ENCODE results near the gene ATL1.

The ATL1 gene

GRCh38 chr14:50602035-50602434 is 42.1 kb downstream of the ATL1 start:
- H3K4me3 ChIP-seq (ENCODE audit: low read depth, low read length) = no peak overlapping the region
- no peak for DNase-seq (ENCODE audit: low read depth, low spot score)
- ChIA-PET POLR2A (no interaction called here), CTCF (interaction anchor here (0.7 to 2.9 kb wide), 12 partner anchors 9 to 258 kb away, joined by 3 to 187 read pairs (median 11); no protein-coding TSS in a partner anchor)
- TF ChIP-seq CTCF (IDR thresholded peaks at IDR 0.05; ENCODE audit: insufficient read depth, low read length, missing control alignments) = no peak

GRCh38 chr14:50603565-50603964 is 43.6 kb downstream of the ATL1 start:
- POLR2A ChIA-PET = no interaction called here
- CTCF ChIA-PET = interaction anchor here (0.6 to 8.4 kb wide), 7 partner anchors 13 to 183 kb away, joined by 3 to 82 read pairs (median 3); no protein-coding TSS in a partner anchor

GRCh38 chr14:50605766-50606165 is 45.8 kb downstream of the ATL1 start:
- CTCF ChIA-PET = interaction anchor here (1.1 to 8.4 kb wide), 8 partner anchors 8 to 255 kb away, joined by 3 to 82 read pairs (median 4); no protein-coding TSS in a partner anchor
- POLR2A ChIA-PET = no interaction called here
- no peak for DNase-seq (ENCODE audit: low read depth, low spot score)
- no peak for TF ChIP-seq CTCF (IDR thresholded peaks at IDR 0.05; ENCODE audit: insufficient read depth, low read length, missing control alignments)
- H3K4me3 ChIP-seq (ENCODE audit: low read depth, low read length) = no peak overlapping the region

More at GRCh38 chr14:50603565-50603964, 43.6 kb downstream of the ATL1 start:
- TF ChIP-seq CTCF (IDR thresholded peaks at IDR 0.05; ENCODE audit: insufficient read depth, low read length, missing control alignments) = no peak
- no peak for DNase-seq (ENCODE audit: low read depth, low spot score)
- no peak overlapping the region for H3K4me3 ChIP-seq (ENCODE audit: low read depth, low read length)

- DNase-seq (ENCODE audit: low read depth, low spot score) = no peak
- no peak overlapping the region for H3K4me3 ChIP-seq (ENCODE audit: low read depth, low read length)
- CTCF ChIA-PET = interaction anchor here (1.1 to 8.4 kb wide), 7 partner anchors 9 to 254 kb away, joined by 3 to 82 read pairs (median 5); no protein-coding TSS in a partner anchor
- POLR2A ChIA-PET = no interaction called here
- no peak for TF ChIP-seq CTCF (IDR thresholded peaks at IDR 0.05; ENCODE audit: insufficient read depth, low read length, missing control alignments)
These were observed 46.5 kb downstream of the ATL1 start for GRCh38 chr14:50606468-50606867.

GRCh38 chr14:50607181-50607580 is 47.2 kb downstream of the ATL1 start:
- no peak for TF ChIP-seq CTCF (IDR thresholded peaks at IDR 0.05; ENCODE audit: insufficient read depth, low read length, missing control alignments)
- peak; percentile 65 for DNase-seq (ENCODE audit: low read depth, low spot score)
- ChIA-PET CTCF (interaction anchor here (0.8 to 8.4 kb wide), 6 partner anchors 8 to 168 kb away, joined by 4 to 82 read pairs (median 6); no protein-coding TSS in a partner anchor), POLR2A (no interaction called here)
- H3K4me3 ChIP-seq (ENCODE audit: low read depth, low read length) = no peak overlapping the region

- H3K4me3 ChIP-seq (ENCODE audit: low read depth, low read length) = no peak overlapping the region
- no peak for DNase-seq (ENCODE audit: low read depth, low spot score)
- ChIA-PET POLR2A (no interaction called here), CTCF (interaction anchor here (0.8 to 8.4 kb wide), 8 partner anchors 8 to 168 kb away, joined by 3 to 82 read pairs (median 5); no protein-coding TSS in a partner anchor)
- no peak for TF ChIP-seq CTCF (IDR thresholded peaks at IDR 0.05; ENCODE audit: insufficient read depth, low read length, missing control alignments)
These were observed 47.8 kb downstream of the ATL1 start for GRCh38 chr14:50607761-50608160.
